BJ (cell line): ENCODE data around the gene SMAGP. TPM values are rescaled to one million over a fixed set of nuclear protein-coding genes. Genes with fewer than 3 reads are reported as not detected.
"Not testable (repeated sequence)": the region's sequence is repeated elsewhere in the genome, so short reads cannot be mapped to it uniquely, and the experiment has no call there.

Experiments
- CTCF ChIA-PET: fragments of 350-600 bp; formaldehyde crosslinking; extraction: SDS; loops from one replicate; lab custom pipeline; 2021; ENCODE audit warnings: antibody characterized with exemption, inconsistent platforms; lab: Yijun Ruan, JAX
- POLR2A ChIA-PET: fragments of 300-600 bp; sonication (Branson Sonifier 250); formaldehyde crosslinking; extraction: SDS; loops from one replicate; lab custom pipeline; 2021; ENCODE audit warnings: antibody characterized with exemption; lab: Charles Lee
- DNase-seq: peaks from one replicate; pipeline ENCODE4 v3.0.0-alpha.2; 2011; ENCODE audit warnings: low read depth
- H3K27me3 ChIP-seq: 2 replicates; pipeline ENCODE4 v1.6.0; 2011; ENCODE audit warnings: low read length; ENCODE audit not compliant: control insufficient read depth, insufficient read depth
- H3K36me3 ChIP-seq: 2 replicates; pipeline ENCODE4 v1.5.1; 2011; ENCODE audit warnings: low read length; ENCODE audit not compliant: control insufficient read depth, insufficient read depth
- H3K4me3 ChIP-seq: 2 replicates; pipeline ENCODE4 v1.5.1; 2011; ENCODE audit warnings: low read depth, mild to moderate bottlenecking, control low read depth, low read length
- polyA plus RNA-seq: library from polyadenylated mRNA; depleted of rRNA; stranded (reverse); fragments of >200 nt; gene quantifications from 2 replicates; pipeline ENCODE4 v1.2.3, GENCODE V29; 2011
- TF ChIP-seq, protein P1 (sequence below): IDR thresholded peaks from 2 replicates; pipeline ENCODE4 v1.5.1; 2011; ENCODE audit warnings: low read depth, mild to moderate bottlenecking, control low read depth, inconsistent platforms, low read length, moderate library complexity; ENCODE audit not compliant: insufficient read depth

The SMAGP gene
- polyA plus RNA-seq, 1 experiment = 54.7 TPM

DNA sequence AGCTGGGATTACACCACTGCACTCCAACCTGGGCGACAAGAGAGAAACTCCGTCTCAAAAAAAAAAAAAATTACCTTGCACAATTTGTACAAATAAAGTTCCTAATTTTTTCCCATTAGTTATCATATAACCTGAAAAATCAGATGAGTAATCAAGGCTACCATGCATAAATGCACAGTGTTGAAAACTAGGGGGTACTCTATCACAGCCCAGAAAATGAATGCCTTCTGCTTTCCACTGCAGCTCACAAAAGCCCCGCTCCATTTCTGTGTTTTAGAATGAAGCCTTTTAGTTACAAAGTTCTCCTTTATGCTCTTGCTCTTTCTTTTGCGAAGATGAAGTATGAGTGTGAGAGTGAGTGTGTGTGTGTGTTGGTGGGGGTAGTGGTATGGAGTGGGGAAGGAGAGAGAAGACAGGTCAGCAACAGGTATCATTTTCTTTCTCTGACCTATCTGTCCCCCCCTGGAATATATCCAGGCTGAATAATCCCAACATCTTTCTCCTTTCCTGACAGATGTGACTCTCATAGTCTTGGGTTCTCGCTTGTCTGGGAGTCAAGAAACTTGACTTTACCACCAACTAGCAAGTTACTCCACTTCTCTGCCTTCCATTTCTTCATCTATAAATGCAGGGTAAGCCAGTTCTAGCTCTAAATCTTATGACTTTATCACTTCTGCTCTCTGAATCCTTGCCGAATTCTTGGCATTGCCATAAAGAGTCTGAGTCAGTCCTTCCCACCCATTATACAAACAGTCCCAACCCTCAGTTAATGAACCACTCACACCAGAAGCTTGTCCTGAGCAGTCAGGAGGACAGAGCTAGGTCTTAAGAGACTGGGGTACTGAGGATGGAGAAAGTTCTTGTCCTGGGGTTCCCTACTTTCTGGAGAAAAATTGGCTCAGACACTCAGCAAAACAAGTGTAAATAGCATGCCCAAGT is 37.7 kb upstream of the SMAGP start:
- DNase-seq = peak; percentile 81
- ChIA-PET POLR2A (no interaction called here), CTCF (interaction anchor here (0.5 to 1.2 kb wide), 4 partner anchors 9 to 60 kb away, joined by 3 read pairs; no protein-coding TSS in a partner anchor)
- Histone ChIP-seq H3K4me3 (no peak overlapping the region), H3K27me3 (no peaks in the 10 kb centered on the region; the same call in 1 of the 2 replicates), H3K36me3 (no peaks in the 10 kb centered on the region)
- TF ChIP-seq, protein P1, sequence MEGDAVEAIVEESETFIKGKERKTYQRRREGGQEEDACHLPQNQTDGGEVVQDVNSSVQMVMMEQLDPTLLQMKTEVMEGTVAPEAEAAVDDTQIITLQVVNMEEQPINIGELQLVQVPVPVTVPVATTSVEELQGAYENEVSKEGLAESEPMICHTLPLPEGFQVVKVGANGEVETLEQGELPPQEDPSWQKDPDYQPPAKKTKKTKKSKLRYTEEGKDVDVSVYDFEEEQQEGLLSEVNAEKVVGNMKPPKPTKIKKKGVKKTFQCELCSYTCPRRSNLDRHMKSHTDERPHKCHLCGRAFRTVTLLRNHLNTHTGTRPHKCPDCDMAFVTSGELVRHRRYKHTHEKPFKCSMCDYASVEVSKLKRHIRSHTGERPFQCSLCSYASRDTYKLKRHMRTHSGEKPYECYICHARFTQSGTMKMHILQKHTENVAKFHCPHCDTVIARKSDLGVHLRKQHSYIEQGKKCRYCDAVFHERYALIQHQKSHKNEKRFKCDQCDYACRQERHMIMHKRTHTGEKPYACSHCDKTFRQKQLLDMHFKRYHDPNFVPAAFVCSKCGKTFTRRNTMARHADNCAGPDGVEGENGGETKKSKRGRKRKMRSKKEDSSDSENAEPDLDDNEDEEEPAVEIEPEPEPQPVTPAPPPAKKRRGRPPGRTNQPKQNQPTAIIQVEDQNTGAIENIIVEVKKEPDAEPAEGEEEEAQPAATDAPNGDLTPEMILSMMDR = no peak

DNA sequence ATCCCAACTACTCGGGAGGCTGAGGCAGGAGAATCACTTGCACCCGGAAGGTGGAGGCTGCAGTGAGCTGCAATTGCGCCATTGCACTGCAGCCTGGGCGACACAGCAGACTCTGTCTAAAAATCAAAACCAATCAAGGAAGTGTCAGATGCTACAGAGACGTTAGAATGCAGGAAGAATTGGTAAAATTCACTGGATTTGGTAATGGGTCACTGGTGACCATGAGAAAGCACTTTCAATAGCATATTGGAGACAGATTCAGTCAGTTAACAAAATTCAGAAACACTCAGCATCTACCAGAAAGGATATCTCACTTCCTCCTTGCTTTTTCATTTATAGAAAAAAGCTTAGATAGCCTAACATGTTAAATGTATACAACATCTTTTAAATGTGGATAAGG is 36.3 kb upstream of the SMAGP start:
- TF ChIP-seq, protein P1 = no peak
- Histone ChIP-seq H3K4me3 (no peak overlapping the region), H3K27me3 (peaks cover 1% of the 10 kb centered on the region; the same call in 1 of the 2 replicates), H3K36me3 (no peaks in the 10 kb centered on the region)
- POLR2A ChIA-PET = no interaction called here
- DNase-seq = no peak
- CTCF ChIA-PET = no interaction called here

DNA sequence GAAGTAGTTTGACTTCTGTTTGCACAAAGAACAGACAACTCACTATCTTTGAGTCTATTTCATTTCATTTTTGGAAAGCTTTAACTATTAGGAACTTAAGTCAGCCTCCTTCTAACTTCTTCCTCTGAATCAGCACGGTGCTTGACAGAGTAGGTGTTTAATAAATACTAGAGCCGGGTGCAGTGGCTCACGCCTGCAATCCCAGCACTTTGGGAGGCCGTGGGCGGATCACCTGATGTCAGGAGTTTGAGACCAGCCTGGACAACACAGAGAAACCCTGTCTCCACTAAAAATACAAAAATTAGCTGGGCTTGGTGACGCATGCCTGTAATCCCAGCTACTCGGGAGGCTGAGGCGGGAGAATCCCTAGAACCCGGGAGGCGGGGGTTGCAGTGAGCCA is 30.6 kb upstream of the SMAGP start:
- not testable (repeated sequence) for H3K36me3 ChIP-seq, DNase-seq

DNA sequence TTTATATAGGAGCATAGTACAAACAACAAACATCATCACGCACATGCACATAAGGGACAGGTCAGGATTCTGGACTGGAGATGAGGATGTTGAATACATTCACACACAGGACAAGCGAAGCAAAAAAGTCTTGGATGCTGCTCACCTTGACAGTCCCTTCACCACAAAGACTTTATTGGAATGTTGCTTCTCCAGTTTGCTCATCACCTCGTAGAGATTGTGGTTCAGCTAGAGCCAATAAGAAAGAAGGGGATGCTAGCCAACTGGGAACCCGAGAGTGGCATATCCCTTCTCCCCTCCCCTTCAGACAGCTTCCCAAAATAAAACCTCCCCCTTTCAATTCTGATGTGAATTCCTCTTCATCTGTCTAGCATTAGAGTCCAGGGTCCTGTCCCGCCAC is 25.4 kb upstream of the SMAGP start:
- TF ChIP-seq, protein P1 = no peak
- ChIA-PET CTCF (no interaction called here), POLR2A (no interaction called here)
- Histone ChIP-seq H3K4me3 (no peak overlapping the region), H3K27me3 (no peaks in the 10 kb centered on the region), H3K36me3 (no peaks in the 10 kb centered on the region)
- DNase-seq = no peak

More for the DNA sequence above, 30.6 kb upstream of the SMAGP start:
- not testable (repeated sequence) for H3K27me3 ChIP-seq, H3K4me3 ChIP-seq
- ChIA-PET POLR2A (interaction anchor here (0.6 kb wide), 1 partner anchor 11 kb away, joined by 3 read pairs; no protein-coding TSS in a partner anchor), CTCF (interaction anchor here (0.6 kb wide), 1 partner anchor 232 kb away, joined by 4 read pairs; no protein-coding TSS in a partner anchor)

DNA sequence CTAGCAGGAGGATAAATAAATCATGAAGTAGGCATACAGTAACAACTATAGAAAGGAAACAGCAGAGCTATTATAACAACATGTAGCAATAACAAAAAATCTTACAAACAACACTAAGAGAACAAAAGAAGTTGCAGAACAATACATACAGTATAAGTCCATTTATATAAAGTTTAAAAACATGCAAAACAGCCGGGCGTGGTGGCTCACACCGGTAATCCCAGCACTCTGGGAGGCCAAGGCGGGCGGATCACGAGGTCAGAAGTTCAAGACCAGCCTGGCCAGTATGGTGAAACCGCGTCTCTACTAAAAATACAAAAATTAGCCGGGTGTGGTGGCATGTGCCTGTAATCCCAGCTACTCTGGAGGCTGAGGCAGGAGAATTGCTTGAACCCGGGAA is 23.9 kb upstream of the SMAGP start:
- POLR2A ChIA-PET, DNase-seq, H3K36me3 ChIP-seq, CTCF ChIA-PET, H3K27me3 ChIP-seq, H3K4me3 ChIP-seq: not testable (repeated sequence)

DNA sequence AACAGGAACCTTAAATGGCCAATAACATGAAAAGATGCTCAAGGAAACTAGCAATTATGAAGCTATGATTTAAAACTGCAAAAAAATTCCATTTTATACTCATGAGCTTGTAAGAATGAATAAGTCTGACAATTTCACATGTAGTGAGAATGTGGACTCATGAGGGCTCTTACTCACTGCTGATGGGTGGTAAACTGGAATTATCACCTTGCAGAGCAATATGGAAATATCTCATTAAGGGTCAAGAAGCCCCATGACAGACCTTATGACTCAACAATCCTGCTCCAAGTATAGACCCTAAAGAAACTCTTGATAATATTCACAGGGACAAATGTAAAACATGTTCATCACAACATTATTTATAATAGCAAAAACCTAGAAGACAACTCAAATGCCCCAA is 23.5 kb upstream of the SMAGP start:
- Histone ChIP-seq H3K4me3 (no peak overlapping the region), H3K27me3 (no peaks in the 10 kb centered on the region), H3K36me3 (no peaks in the 10 kb centered on the region)
- ChIA-PET POLR2A (no interaction called here), CTCF (no interaction called here)
- TF ChIP-seq, protein P1 = no peak
- DNase-seq = no peak

DNA sequence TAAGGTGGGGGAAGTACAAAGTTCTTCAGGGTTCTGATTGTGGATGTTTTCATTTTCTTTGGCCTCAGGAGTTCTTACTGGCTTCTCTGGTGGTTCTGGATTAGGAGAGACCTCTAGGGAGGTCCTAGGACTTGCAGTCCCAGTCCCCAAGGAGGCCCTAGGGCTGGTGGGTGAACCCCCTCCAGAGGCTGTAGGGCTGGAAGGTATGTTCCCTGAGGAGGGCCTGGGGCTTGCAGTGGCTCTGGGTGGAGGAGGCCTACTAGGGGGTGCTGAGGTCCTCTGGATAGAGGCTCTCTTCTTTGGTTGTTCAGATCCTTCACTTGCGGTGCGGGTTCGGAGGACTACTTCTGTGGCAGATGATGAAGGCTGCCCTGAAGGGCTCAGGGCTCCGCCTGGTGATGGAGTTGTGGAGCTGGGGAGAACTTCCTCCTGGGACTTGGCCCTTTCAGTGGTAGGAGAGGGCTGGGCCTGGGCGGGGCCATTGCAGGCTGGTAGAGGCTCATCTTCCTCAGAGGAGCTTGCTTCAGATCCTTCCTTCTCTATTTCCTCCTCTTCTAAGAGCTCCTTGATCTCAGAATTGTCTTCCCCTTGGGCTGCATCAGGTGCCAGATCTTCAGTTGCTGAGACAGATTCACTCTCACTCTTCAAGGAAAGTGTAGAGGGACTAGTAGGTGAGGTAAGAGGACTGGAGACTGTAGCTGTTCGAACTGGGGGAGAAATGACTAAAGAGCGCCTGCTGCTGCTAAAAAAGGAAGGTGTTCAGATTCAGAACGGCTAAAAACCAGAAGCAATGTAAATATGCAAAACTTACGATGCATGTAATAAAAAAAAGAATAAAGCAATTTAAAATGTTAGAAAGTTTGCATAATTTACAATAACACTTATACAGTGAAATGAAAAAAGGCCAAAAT is 21.6 kb upstream of the SMAGP start:
- CTCF ChIA-PET, DNase-seq, H3K27me3 ChIP-seq, H3K36me3 ChIP-seq, H3K4me3 ChIP-seq: not testable (repeated sequence)
- POLR2A ChIA-PET = interaction anchor here (0.8 kb wide), 1 partner anchor 267 kb away, joined by 4 read pairs; no protein-coding TSS in a partner anchor
